Measurements from ENCODE around the gene LRFN4.

- TF ChIP-seq EZH2phosphoT487 (IDR thresholded peaks at IDR 0.05; ENCODE audit: borderline replicate concordance, low read depth, low read length): no peak
- TF ChIP-seq, protein P1, sequence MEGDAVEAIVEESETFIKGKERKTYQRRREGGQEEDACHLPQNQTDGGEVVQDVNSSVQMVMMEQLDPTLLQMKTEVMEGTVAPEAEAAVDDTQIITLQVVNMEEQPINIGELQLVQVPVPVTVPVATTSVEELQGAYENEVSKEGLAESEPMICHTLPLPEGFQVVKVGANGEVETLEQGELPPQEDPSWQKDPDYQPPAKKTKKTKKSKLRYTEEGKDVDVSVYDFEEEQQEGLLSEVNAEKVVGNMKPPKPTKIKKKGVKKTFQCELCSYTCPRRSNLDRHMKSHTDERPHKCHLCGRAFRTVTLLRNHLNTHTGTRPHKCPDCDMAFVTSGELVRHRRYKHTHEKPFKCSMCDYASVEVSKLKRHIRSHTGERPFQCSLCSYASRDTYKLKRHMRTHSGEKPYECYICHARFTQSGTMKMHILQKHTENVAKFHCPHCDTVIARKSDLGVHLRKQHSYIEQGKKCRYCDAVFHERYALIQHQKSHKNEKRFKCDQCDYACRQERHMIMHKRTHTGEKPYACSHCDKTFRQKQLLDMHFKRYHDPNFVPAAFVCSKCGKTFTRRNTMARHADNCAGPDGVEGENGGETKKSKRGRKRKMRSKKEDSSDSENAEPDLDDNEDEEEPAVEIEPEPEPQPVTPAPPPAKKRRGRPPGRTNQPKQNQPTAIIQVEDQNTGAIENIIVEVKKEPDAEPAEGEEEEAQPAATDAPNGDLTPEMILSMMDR (conservative IDR thresholded peaks at IDR 0.05; ENCODE audit: low read length): no peak
These were observed 11.0 kb upstream of the LRFN4 start for GRCh38 chr11:66845876-66846212.

Data from OCI-LY7 (cell line).